Measurements from ENCODE around the gene AIFM3.
"Not testable (repeated sequence)": the region's sequence is repeated elsewhere in the genome, so short reads cannot be mapped to it uniquely, and the experiment has no call there.

AIFM3 gene

GRCh38 chr22:20931126-20931654, 35.9 kb upstream of the AIFM3 start:
- Histone ChIP-seq H3K4me3 (ENCODE audit: low read length) (no peak overlapping the region), H3F3A (ENCODE audit: insufficient read depth, low read length) (no peaks in the 10 kb centered on the region), H3K4me2 (ENCODE audit: low read depth, low read length) (no peak overlapping the region), H3K9me3 (replicated peaks; ENCODE audit: insufficient read depth, low read length) (no peaks in the 10 kb centered on the region), H3K27me3 (replicated peaks; ENCODE audit: insufficient read depth, low read length) (no peaks in the 10 kb centered on the region), H3K9ac (ENCODE audit: low read length) (no peak overlapping the region), H3K36me3 (replicated peaks; ENCODE audit: insufficient read depth, low read length) (0 out of 2 replicates have a peak, but pooled peaks cover 8% of the 10 kb centered on the region), H3K9me2 (replicated peaks; ENCODE audit: insufficient read depth, low read length) (no peaks in the 10 kb centered on the region), H2AFZ (ENCODE audit: low read length) (no peak overlapping the region), H3K4me1 (ENCODE audit: low read length) (no peaks in the 10 kb centered on the region), H3K79me2 (ENCODE audit: low read length) (peaks cover 98% of the 10 kb centered on the region), H4K20me1 (ENCODE audit: insufficient read depth, low read length) (peaks cover 60% of the 10 kb centered on the region), H3K27ac (ENCODE audit: low read length) (no peak overlapping the region)
- TF ChIP-seq EZH2phosphoT487 (IDR thresholded peaks at IDR 0.05; ENCODE audit: low read length) (no peak), EZH2 (optimal IDR thresholded peaks at IDR 0.05; ENCODE audit: low read depth, low read length) (no peak), CTCF (IDR thresholded peaks at IDR 0.05; ENCODE audit: low read length) (no peak)
- DNase-seq, result no peak

- no peaks in the 10 kb centered on the region for H3K4me1 ChIP-seq (ENCODE audit: low read length)
- no peak overlapping the region for H3K27ac ChIP-seq (ENCODE audit: low read length)
- no peaks in the 10 kb centered on the region for H3F3A ChIP-seq (ENCODE audit: insufficient read depth, low read length)
- no peak for DNase-seq
- H3K4me3 ChIP-seq (ENCODE audit: low read length), result no peak overlapping the region
- H3K79me2 ChIP-seq (ENCODE audit: low read length), result peaks cover 98% of the 10 kb centered on the region
- no peak overlapping the region for H3K9ac ChIP-seq (ENCODE audit: low read length)
- H3K4me2 ChIP-seq (ENCODE audit: low read depth, low read length), result no peak overlapping the region
- peaks cover 69% of the 10 kb centered on the region for H4K20me1 ChIP-seq (ENCODE audit: insufficient read depth, low read length)
- H3K9me3 ChIP-seq (replicated peaks; ENCODE audit: insufficient read depth, low read length), result no peaks in the 10 kb centered on the region
- no peak overlapping the region for H2AFZ ChIP-seq (ENCODE audit: low read length)
- TF ChIP-seq CTCF (IDR thresholded peaks at IDR 0.05; ENCODE audit: low read length) (no peak), EZH2 (optimal IDR thresholded peaks at IDR 0.05; ENCODE audit: low read depth, low read length) (no peak), EZH2phosphoT487 (IDR thresholded peaks at IDR 0.05; ENCODE audit: low read length) (no peak)
- 0 out of 2 replicates have a peak, but pooled peaks cover 8% of the 10 kb centered on the region for H3K36me3 ChIP-seq (replicated peaks; ENCODE audit: insufficient read depth, low read length)
- no peaks in the 10 kb centered on the region for H3K9me2 ChIP-seq (replicated peaks; ENCODE audit: insufficient read depth, low read length)
- no peaks in the 10 kb centered on the region for H3K27me3 ChIP-seq (replicated peaks; ENCODE audit: insufficient read depth, low read length)
Measured at GRCh38 chr22:20933910-20934309, 33.1 kb upstream of the AIFM3 start.

GRCh38 chr22:20935049-20935448, 32.0 kb upstream of the AIFM3 start:
- H3K4me3 ChIP-seq (ENCODE audit: low read length); H3K9ac ChIP-seq (ENCODE audit: low read length); H3K9me3 ChIP-seq (replicated peaks; ENCODE audit: insufficient read depth, low read length); H3K36me3 ChIP-seq (replicated peaks; ENCODE audit: insufficient read depth, low read length); H3K4me1 ChIP-seq (ENCODE audit: low read length); H3K4me2 ChIP-seq (ENCODE audit: low read depth, low read length); DNase-seq; H2AFZ ChIP-seq (ENCODE audit: low read length); H3K27me3 ChIP-seq (replicated peaks; ENCODE audit: insufficient read depth, low read length); H3F3A ChIP-seq (ENCODE audit: insufficient read depth, low read length); H3K27ac ChIP-seq (ENCODE audit: low read length); H3K9me2 ChIP-seq (replicated peaks; ENCODE audit: insufficient read depth, low read length): not testable (repeated sequence)
- Histone ChIP-seq H4K20me1 (ENCODE audit: insufficient read depth, low read length) (peaks cover 70% of the 10 kb centered on the region), H3K79me2 (ENCODE audit: low read length) (peaks cover 99% of the 10 kb centered on the region)

GRCh38 chr22:20935780-20936539, 31.1 kb upstream of the AIFM3 start:
- H3K4me2 ChIP-seq (ENCODE audit: low read depth, low read length); H3K36me3 ChIP-seq (replicated peaks; ENCODE audit: insufficient read depth, low read length); H3K9me2 ChIP-seq (replicated peaks; ENCODE audit: insufficient read depth, low read length); H3K4me3 ChIP-seq (ENCODE audit: low read length); H3F3A ChIP-seq (ENCODE audit: insufficient read depth, low read length); H3K4me1 ChIP-seq (ENCODE audit: low read length); H3K9me3 ChIP-seq (replicated peaks; ENCODE audit: insufficient read depth, low read length); H3K9ac ChIP-seq (ENCODE audit: low read length); H2AFZ ChIP-seq (ENCODE audit: low read length); DNase-seq; H3K27me3 ChIP-seq (replicated peaks; ENCODE audit: insufficient read depth, low read length); H3K27ac ChIP-seq (ENCODE audit: low read length): not testable (repeated sequence)
- H3K79me2 ChIP-seq (ENCODE audit: low read length), result peaks cover 99% of the 10 kb centered on the region
- H4K20me1 ChIP-seq (ENCODE audit: insufficient read depth, low read length), result peaks cover 75% of the 10 kb centered on the region

Data from MM.1S (cell line).